Dendritic cell treated with granulocyte-macrophage colony-stimulating factor and Interleukin-4, amounts not matched to agents 40 ng/mL and 50 ng/mL, for 4 days (primary cell): ENCODE results near the gene PRICKLE4.
"Not testable (repeated sequence)": the region's sequence is repeated elsewhere in the genome, so short reads cannot be mapped to it uniquely, and the experiment has no call there.

ENCODE experiments used
- H3K27ac Mint-ChIP-seq: one replicate; pipeline ENCODE4 v1.8.0; 2022; ENCODE audit warnings: mild to moderate bottlenecking, mixed read lengths
- H3K27me3 Mint-ChIP-seq: one replicate; pipeline ENCODE4 v1.8.0; 2022; ENCODE audit warnings: mild to moderate bottlenecking, mixed read lengths
- H3K36me3 Mint-ChIP-seq: one replicate; pipeline ENCODE4 v1.8.0; 2022; ENCODE audit warnings: low read depth, mixed read lengths
- H3K4me1 Mint-ChIP-seq: one replicate; pipeline ENCODE4 v1.8.0; 2022; ENCODE audit warnings: low read depth, mixed read lengths
- H3K4me3 Mint-ChIP-seq: one replicate; pipeline ENCODE4 v1.8.0; 2022; ENCODE audit warnings: mild to moderate bottlenecking, moderate library complexity, mixed read lengths
- H3K9me3 Mint-ChIP-seq: one replicate; pipeline ENCODE4 v1.8.0; 2022; ENCODE audit warnings: mixed read lengths
- intact Hi-C: fragments of 100-400 bp; cut with micrococcal nuclease; formaldehyde crosslinking; loops from one replicate; pipeline ENCODE4 v1.15.0; 2022

The PRICKLE4 gene

DNA sequence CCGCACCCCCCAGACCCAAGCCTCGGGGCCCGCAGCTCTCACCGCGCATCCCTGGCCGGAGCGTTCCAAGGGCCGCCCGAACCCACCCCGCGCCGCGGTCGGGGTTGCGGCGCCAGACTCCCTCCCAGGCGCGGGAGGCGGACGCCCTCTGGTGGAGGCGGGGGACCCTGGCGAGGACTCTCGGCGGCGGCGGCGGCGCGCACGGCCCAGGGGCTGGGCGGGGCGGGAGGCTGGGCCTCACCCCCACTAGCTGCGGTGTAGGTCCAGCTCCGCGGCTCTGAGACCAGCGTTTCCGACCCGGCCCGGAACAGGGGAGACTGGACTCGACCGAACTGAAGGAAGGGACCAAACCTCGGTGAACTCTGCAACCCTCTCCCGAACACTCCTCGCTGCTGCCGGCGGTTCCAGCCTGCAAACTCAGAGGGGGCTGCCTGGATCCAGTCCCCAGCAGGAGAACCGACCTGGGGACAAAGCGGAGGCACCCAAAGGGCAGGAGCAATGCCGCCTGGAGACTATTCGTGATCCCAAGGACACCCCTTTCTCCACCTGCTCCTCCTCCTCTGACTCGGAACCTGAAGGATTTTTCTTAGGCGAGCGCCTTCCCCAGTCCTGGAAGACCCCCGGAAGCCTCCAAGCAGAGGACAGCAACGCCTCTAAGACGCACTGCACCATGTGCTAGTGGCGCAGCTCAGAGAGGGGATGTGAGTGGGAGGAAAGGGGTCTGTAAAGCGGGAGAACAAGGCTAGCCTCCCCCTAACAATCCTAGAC, 6.1 kb downstream of the PRICKLE4 start:
- intact Hi-C loops: loop anchor here (1.0 to 5.0 kb wide), 4 partner anchors 52 to 776 kb away; partner anchors contain the start of genes BYSL, MED20, TFEB and UBR2
- H3K9me3 Mint-ChIP-seq: no peaks in the 10 kb centered on the region
- peaks cover 1% of the 10 kb centered on the region for H3K27me3 Mint-ChIP-seq
- peak overlapping the region; percentile 96 for H3K27ac Mint-ChIP-seq
- peak overlapping the region; percentile 90 for H3K4me3 Mint-ChIP-seq
- H3K36me3 Mint-ChIP-seq: peaks cover 36% of the 10 kb centered on the region
- peaks cover 50% of the 10 kb centered on the region for H3K4me1 Mint-ChIP-seq

DNA sequence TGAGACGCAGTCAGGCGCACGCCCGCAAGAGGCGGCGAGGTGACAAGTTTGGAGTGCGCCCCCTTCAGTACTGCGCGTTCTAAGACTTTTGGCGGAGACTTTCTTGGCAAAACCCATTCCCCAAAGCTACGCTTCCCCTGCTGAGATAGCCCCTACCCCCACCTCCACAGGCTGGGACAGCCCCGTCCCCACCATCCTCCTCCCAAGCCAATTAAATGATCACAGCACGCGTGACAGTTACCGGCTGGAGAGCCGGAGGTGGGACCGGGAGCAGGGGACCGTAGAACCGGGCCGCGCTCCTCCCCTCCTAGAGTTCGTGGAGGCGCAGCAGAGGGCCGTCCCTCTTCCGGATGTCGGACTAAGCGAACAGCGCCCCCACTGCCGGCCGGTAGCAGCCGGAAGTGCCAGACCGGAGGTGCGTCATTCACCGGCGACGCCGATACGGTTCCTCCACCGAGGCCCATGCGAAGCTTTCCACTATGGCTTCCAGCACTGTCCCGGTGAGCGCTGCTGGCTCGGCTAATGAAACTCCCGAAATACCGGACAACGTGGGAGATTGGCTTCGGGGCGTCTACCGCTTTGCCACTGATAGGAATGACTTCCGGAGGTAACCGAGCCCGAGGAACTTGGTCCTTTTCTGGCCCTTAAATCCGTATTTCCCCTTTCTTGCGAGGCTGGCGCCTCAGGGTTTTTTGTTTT, 6.8 kb downstream of the PRICKLE4 start, which contains the start of gene TOMM6:
TSS of gene TOMM6 (plus strand) at position 476 of the 699 bp plus-strand sequence. CDS start at position 480, 4 bp downstream.
- intact Hi-C loops: loop anchor here (1.0 to 5.0 kb wide), 4 partner anchors 53 to 775 kb away; partner anchors contain the start of genes BYSL, MED20, TFEB and UBR2
- Mint-ChIP-seq H3K27me3 (no peaks in the 10 kb centered on the region), H3K4me1 (peaks cover 46% of the 10 kb centered on the region), H3K9me3 (no peaks in the 10 kb centered on the region), H3K4me3 (peak within 1 kb of the TSS; percentile 90), H3K27ac (peak within 1 kb of the TSS; percentile 96), H3K36me3 (peaks cover 44% of the 10 kb centered on the region)

DNA sequence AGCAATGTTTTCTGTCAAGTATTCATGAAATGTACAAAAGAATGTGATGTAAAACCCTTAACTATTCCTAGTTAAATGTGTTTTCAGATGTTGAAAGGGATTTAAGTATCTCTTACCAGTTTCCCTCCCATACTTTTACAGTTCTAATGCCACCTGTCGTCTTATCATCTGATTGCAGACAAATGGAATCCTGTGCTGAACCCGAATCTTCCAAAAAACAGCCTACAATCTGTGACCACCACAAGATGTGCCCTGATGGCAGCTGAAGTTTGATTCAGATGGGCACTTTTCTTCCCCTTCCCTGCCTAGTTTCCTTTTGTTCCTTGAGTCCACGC, 8.8 kb downstream of the PRICKLE4 start:
- Mint-ChIP-seq H3K36me3 (peaks cover 57% of the 10 kb centered on the region), H3K4me3 (no peak overlapping the region), H3K9me3 (no peaks in the 10 kb centered on the region), H3K27ac (no peak overlapping the region), H3K27me3 (no peaks in the 10 kb centered on the region), H3K4me1 (peaks cover 36% of the 10 kb centered on the region)
- intact Hi-C loops: loop anchor here (5.0 kb wide), 2 partner anchors 108 to 773 kb away; partner anchors contain the start of genes UBR2 and USP49

DNA sequence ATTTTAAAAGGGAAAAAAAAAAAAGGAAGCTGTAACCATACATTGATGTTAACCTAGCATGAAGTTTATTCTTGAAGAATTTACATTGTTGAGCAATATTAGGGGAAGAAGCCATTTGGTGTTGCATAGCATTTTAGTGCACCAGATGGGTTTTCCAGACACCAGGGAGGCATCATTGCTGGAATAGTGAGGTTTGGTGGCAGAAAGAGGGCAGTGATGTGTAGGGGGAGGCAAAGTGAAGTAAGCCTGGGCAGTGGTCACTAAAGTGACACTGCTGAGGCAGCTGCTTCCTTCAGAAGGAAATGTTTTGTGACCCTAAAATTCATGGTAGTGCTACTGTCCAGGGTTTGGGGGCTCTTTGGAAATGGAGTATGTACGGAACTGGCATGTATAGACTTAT, 9.5 kb downstream of the PRICKLE4 start:
- Mint-ChIP-seq H3K27ac (no peak overlapping the region), H3K36me3 (peaks cover 62% of the 10 kb centered on the region), H3K27me3 (no peaks in the 10 kb centered on the region), H3K4me3 (no peak overlapping the region), H3K4me1 (peaks cover 31% of the 10 kb centered on the region), H3K9me3 (no peaks in the 10 kb centered on the region)
- intact Hi-C loops: loop anchor here (10.0 kb wide), 1 partner anchor 55 kb away; no protein-coding TSS in a partner anchor

DNA sequence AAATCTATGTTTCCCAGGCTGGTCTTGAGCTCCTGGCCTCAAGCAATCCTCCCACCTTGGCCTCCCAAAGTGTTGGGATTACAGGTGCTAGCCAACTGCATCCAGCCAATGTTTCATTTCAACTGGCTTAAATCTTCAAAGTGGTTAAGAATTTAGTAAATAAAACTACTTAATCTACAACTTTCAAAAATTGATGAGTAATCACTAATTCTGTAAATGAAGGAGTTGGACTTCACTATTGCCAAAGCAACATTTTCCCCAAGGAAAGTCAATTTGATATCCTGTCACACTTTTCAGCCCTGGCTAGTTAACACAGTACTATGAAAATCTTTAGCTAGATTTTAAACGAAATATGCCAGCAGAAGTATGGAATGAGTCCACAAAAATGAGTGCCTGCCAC, 10.7 kb downstream of the PRICKLE4 start:
- Mint-ChIP-seq H3K4me1 (peaks cover 29% of the 10 kb centered on the region), H3K4me3 (no peak overlapping the region), H3K27ac (no peak overlapping the region), H3K27me3 (no peaks in the 10 kb centered on the region), H3K9me3 (no peaks in the 10 kb centered on the region), H3K36me3 (peaks cover 65% of the 10 kb centered on the region)
- intact Hi-C loops: loop anchor here (10.0 kb wide), 1 partner anchor 53 kb away; no protein-coding TSS in a partner anchor

DNA sequence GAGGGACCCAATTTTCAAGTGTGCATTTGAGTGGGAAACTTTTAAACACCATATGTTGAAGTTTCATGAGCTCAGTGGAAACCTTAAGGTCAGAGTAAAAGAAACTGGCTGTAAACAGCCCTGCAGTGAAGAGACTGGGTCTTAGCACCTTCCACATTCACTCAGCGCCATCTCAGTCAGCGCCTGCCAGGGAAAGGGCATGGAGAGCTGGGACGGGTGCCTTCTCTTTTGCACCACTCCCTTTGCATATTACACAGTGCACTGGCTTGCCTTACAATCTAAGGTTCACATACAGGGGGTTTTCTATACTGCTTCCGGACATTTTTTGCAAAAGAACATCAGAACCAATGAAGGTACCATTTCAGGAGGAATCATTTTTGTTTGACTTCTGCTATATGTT, 11.4 kb downstream of the PRICKLE4 start:
- Mint-ChIP-seq H3K4me3 (no peak overlapping the region), H3K36me3 (peaks cover 65% of the 10 kb centered on the region), H3K9me3 (no peaks in the 10 kb centered on the region), H3K27ac (no peak overlapping the region), H3K4me1 (peaks cover 29% of the 10 kb centered on the region), H3K27me3 (no peaks in the 10 kb centered on the region)
- intact Hi-C loops: loop anchor here (10.0 kb wide), 1 partner anchor 53 kb away; no protein-coding TSS in a partner anchor

DNA sequence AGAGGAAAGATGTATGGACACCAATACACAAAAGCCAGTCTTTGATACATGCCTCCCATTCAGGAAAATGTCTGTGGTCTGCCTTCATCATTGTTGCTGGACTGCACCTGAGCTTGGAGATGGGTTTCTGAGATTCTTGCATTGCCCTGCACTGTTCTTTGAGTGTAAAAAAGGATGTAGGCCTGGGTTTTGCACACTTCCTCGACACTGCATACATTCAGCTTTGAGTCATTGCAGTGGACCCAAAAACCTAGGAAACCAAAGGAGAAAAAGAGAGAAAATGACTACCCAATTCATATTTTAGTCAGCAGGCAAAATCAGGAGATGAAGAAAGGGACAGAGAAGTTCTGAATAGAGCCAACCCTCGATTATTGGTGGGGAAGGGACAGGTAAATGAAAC, 15.9 kb downstream of the PRICKLE4 start:
- peaks cover 13% of the 10 kb centered on the region for H3K4me1 Mint-ChIP-seq
- H3K27ac Mint-ChIP-seq: no peak overlapping the region
- H3K27me3 Mint-ChIP-seq: no peaks in the 10 kb centered on the region
- no peak overlapping the region for H3K4me3 Mint-ChIP-seq
- no peaks in the 10 kb centered on the region for H3K9me3 Mint-ChIP-seq
- intact Hi-C loops: loop anchor here (10.0 kb wide), 1 partner anchor 48 kb away; no protein-coding TSS in a partner anchor
- H3K36me3 Mint-ChIP-seq: peaks cover 52% of the 10 kb centered on the region

DNA sequence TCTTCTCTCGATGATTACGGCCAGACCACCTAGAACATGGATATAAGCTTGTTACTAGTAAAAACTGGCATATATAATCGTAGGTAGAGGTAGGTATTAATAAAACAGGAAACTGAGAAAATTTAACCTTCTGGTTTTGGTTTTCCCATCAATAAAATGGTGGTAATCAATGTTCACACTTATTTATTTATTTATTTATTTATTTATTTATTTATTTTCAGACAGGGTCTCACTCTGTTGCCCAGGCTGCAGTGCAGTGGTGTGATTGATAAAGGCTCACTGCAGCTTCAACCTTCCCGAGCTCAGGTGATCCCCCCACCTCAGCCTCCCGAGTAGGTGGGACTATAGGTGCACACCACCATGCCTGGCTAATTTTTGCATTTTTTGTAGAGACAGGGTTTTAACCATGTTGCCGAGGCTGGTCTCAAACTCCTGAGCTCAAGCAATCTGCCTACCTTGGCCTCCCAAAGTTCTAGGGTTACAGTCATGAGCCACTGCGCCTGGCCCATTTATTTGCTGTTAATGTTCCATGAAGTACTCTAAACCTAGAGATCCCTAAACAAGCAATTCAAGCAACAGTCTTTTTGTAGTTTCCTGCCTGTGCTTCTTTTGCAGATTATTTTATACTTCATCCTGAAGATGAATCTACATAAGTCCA, 18.4 kb downstream of the PRICKLE4 start:
- Mint-ChIP-seq H3K36me3 (peaks cover 30% of the 10 kb centered on the region), H3K27ac (no peak overlapping the region), H3K27me3 (no peaks in the 10 kb centered on the region), H3K4me3 (no peak overlapping the region), H3K9me3 (no peaks in the 10 kb centered on the region), H3K4me1 (peaks cover 13% of the 10 kb centered on the region)
- intact Hi-C loops: loop anchor here (10.0 kb wide), 1 partner anchor 46 kb away; no protein-coding TSS in a partner anchor

DNA sequence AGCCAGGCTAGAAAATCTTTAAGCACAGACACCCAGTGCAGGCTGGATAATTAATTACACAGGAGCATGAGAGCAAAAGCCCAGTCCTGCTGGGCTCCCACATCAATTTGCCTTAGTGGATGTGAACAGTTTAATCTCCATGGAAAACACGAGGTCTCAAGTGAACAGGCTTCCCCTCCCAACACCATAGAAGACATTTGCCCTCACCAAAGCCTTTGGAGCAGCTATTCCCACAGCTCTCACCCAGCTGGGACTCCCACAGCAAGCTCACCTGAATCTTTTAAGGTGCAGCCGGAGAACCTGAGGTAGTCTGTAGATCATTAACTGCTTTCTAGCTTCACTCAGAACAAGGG, 19.0 kb downstream of the PRICKLE4 start:
- Mint-ChIP-seq H3K9me3 (no peaks in the 10 kb centered on the region), H3K36me3 (peaks cover 30% of the 10 kb centered on the region)

DNA sequence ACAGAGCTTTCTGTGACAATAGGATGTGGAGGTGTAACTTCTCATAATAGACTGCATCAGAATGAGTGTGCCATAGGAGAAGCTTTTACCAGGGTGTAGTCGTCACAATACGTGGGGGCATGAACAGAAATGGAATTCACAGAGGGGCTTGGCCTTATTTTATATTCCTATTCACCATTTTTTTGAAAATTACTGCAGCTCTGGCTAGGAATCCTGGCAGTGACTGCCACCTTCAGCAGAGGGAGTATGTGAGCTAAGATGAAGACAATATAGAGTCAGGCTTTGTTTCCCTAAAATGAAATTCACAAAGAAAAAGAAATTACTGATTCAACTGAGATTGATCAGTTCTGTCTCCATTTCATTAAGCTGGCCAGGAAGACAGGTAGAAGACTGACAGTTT, 20.8 kb downstream of the PRICKLE4 start:
- H3K27me3 Mint-ChIP-seq: no peaks in the 10 kb centered on the region
- intact Hi-C loops: no loop called here
- H3K9me3 Mint-ChIP-seq: no peaks in the 10 kb centered on the region
- no peak overlapping the region for H3K27ac Mint-ChIP-seq
- H3K4me3 Mint-ChIP-seq: no peak overlapping the region
- no peaks in the 10 kb centered on the region for H3K4me1 Mint-ChIP-seq
- H3K36me3 Mint-ChIP-seq: peaks cover 32% of the 10 kb centered on the region

More for the DNA sequence above, 19.0 kb downstream of the PRICKLE4 start:
- Mint-ChIP-seq H3K27me3 (no peaks in the 10 kb centered on the region), H3K27ac (no peak overlapping the region), H3K4me3 (no peak overlapping the region), H3K4me1 (peaks cover 13% of the 10 kb centered on the region)
- intact Hi-C loops: loop anchor here (10.0 kb wide), 1 partner anchor 45 kb away; no protein-coding TSS in a partner anchor

DNA sequence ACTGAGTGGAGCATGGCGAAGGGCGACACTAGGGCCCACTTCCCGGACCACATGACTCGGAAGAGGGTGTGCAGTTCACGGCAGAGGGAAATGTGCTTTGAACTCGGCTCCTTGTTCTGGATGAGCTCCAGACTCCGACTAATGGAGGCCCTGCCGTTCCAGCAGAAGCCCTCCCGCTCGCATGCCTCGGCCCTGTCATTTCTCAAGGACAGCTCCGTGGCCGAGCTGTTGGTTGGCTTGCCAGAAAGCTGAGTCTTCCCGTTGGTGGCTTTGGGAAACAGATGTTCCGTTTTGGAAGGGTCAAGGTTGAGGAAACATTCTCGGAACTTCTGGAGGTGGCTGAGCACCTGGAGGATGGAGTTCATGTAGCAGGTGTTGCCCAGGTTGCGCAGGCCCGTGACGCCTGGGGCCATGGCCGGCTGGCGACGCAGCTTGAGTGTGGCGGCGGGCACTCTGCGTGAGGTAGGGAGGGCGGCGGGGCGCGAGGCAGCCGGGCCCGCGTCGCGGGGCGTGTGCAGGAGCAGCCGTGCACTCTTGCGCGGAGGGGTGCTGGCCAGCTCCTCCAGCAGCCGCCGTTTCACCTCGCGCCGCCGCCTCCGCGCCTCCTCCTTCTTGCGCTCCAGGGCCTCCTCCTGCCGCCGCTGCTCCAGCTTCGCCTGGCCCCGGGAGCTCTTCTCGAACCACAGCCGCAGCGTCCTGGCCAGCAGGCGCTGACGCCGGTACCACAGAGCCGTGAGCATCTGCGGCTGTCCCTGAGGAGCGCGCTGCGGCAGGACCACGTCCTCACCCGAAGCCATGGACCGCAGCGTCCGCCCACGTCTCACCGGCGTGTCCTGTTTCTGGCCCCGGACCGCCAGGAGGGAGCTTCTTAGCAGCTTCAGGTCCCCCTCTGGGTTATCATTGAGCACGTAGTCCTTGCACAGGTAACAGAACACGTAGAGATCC, 25.5 kb downstream of the PRICKLE4 start:
- no peaks in the 10 kb centered on the region for H3K27me3 Mint-ChIP-seq
- no peaks in the 10 kb centered on the region for H3K9me3 Mint-ChIP-seq
- H3K27ac Mint-ChIP-seq: no peak overlapping the region
- intact Hi-C loops: no loop called here
- no peak overlapping the region for H3K4me3 Mint-ChIP-seq
- peaks cover 16% of the 10 kb centered on the region for H3K36me3 Mint-ChIP-seq
- no peaks in the 10 kb centered on the region for H3K4me1 Mint-ChIP-seq

DNA sequence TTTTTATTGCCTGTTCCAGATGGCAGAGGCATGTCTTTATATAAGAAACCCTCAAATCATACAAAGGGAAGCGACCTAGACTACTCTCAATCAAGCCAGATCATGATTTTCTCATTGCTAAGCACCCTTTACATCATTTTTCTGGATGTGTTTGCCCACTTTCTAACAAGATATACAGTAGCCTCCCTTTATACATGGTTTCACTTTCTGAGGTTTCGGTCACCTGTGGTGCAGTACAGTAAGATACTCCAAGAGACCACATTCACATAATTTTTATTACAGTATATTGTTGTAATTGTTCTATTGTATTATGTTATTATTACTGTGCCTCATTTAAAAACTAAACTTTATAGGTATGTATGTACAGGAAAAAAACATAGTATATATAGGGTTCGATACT, 30.5 kb downstream of the PRICKLE4 start:
- no peaks in the 10 kb centered on the region for H3K27me3 Mint-ChIP-seq
- H3K4me3 Mint-ChIP-seq: no peak overlapping the region
- peaks cover 8% of the 10 kb centered on the region for H3K36me3 Mint-ChIP-seq
- H3K27ac Mint-ChIP-seq: no peak overlapping the region
- H3K9me3 Mint-ChIP-seq: no peaks in the 10 kb centered on the region
- H3K4me1 Mint-ChIP-seq: no peaks in the 10 kb centered on the region
- intact Hi-C loops: no loop called here

DNA sequence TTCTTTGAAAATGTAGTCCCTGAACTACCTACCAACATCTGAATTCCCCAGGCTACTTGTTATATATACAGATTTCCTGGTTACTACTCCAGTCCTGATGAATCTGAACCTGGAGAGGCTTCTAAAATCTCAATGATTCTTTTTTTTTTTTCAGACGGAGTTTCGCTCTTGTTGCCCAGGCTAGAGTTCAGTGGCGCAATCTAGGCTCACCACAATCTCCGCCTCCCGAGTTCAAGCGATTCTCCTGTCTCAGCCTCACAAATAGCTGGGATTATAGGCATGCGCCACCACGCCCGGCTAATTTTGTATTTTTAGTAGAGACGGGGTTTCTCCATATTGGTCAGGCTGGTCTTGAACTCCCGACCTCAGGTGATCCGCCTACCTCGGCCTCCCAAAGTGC, 31.4 kb downstream of the PRICKLE4 start:
- intact Hi-C loops, H3K9me3 Mint-ChIP-seq, H3K4me1 Mint-ChIP-seq, H3K27ac Mint-ChIP-seq, H3K27me3 Mint-ChIP-seq, H3K4me3 Mint-ChIP-seq, H3K36me3 Mint-ChIP-seq: not testable (repeated sequence)
